GM18526 (cell line): ENCODE measurements around the gene FAM186B.
"Not testable (repeated sequence)": the region's sequence is repeated elsewhere in the genome, so short reads cannot be mapped to it uniquely, and the experiment has no call there.

Experiments
- POLR2A ChIP-seq: IDR thresholded peaks from 3 replicates; pipeline ENCODE4 v1.6.1; 2011; ENCODE audit not compliant: insufficient read length; ENCODE audit errors: extremely low read depth

FAM186B gene

GRCh38 chr12:49605539-49605938, at the start of gene FAM186B:
TSS of gene FAM186B (minus strand) at chr12:49605639. CDS start at chr12:49605477, 162 bp downstream.
- not testable (repeated sequence) for TF ChIP-seq POLR2A

- TF ChIP-seq POLR2A = no peak
Observed at GRCh38 chr12:49654715-49655114, 49.3 kb upstream of the FAM186B start.

DNA sequence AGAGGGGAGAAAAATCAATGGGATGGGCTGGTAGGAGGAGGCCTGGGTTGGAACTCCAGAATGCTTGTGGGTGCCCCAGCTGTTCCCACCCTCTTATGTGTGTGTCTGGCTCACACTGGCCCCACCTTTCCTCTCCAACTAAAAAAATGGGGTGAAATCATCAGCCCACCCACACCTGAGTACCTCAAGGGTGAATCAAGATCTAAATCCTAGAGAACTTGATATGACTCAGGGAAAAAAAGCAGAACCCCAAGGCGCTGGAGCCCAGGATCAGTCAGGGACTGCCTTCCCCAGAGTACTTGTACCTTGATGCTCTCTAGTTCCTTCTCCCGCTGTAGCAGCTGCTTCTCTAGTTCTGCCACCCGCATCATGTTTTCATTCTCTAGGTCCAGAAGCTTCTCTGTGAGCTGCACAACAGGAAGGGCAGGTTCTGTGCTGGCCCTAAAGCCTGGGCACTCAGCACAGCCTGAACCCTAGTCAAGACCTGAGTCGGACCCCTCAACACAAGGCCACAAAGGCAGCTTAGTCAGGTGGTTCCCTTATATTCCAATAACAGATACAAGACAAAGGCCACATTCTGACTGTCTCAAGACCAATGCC, 47.6 kb upstream of the FAM186B start:
- TF ChIP-seq POLR2A = no peak

- TF ChIP-seq POLR2A = no peak
Observed at GRCh38 chr12:49651855-49652254, 46.4 kb upstream of the FAM186B start.

DNA sequence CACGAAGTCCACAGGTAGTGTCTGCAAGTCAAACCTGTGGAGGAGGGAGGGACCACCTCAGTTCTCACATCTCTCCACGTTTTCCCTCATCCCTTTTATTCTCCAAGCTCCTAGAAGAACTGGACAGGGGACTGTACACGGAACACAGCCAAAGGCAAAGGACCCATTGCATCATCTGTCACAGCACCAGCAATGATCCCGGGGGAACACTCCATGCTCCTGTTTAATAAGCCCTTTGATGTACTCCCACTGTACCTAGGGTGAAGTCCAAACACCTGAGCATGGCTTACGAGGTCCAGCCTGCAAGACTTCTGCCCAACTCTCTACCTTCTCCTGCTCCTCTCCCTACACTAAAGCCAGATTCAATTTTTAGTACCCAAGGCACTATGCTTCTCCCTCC, 44.5 kb upstream of the FAM186B start:
- no peak for TF ChIP-seq POLR2A

- no peak for TF ChIP-seq POLR2A
Observed at GRCh38 chr12:49649445-49649844, 44.0 kb upstream of the FAM186B start.

DNA sequence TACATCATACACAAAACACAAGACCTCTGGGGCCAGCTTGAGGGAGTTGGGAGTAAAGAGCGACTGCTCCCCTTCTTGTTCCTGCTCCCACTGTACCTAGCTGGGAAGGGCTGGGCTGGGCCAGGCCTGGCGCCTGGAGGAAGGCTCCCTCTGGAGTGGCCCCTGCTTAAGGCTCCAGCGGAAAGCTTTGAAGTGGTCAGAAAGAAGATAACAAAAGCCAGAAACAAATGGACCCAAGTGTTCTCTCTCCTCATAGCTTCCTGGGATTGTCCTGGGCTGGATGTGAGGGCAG, 43.2 kb upstream of the FAM186B start:
- TF ChIP-seq POLR2A = no peak

GRCh38 chr12:49647827-49648711, 42.6 kb upstream of the FAM186B start:
- TF ChIP-seq POLR2A = no peak

- TF ChIP-seq POLR2A = no peak
Observed at GRCh38 chr12:49646871-49647654, 41.6 kb upstream of the FAM186B start.

DNA sequence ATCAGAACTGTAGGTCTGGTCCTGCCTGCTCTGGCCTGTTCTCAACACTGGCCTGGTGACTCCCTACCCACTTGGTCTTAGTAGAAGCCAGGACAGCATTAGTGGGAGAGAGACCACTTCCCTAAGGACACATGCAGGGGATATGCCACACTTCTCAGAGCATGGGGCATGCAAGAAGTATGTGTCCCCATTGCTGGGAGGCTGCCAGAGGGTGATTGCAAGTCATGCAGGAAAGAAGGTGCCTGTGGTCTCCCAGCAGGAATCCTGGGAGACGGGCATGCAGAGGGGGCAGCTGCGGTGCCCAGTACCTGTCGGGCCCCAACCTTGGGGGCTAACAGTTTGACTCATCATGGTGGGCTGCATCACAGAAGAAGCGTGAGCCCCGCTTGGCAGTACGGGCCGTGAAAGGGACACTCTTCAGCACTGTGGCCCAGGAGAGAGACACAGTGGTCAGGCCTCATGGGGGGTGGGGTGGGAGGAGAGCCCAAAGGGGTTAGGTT, 40.9 kb upstream of the FAM186B start:
- TF ChIP-seq POLR2A = no peak

- TF ChIP-seq POLR2A = no peak
Observed at GRCh38 chr12:49645146-49646039, 40.0 kb upstream of the FAM186B start.

GRCh38 chr12:49644620-49644994, 39.2 kb upstream of the FAM186B start:
- no peak for TF ChIP-seq POLR2A

DNA sequence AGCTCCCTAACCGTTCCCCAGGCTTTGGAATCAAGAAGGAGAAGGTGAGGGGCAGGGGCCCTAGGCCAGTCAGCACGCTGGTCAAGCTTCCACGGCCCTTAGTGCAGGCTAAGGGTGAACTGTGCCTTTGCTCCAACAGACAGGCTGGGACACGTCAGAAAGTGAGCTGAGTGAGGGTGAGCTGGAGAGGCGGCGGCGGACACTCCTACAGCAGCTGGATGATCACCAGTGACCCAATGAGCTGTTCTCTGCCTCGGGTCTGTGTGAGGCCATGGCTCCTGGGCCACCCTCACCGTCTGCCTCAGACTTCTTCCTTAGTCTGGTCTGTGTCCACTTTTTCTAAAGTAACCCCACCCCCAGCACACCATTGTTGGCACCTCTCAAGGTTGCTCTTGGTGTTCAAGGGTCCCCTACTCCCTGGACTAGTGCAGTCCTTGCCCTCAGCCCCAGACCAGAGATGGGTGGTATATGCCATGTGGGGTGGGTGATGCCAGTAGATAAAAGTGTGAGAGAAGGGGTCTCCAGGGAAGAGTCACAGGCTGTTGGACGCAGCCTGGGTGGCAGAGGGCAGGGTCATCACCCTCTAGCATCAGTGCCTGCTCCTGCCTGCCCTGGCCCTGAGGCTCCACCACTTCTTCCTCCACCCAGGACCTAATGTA, 38.7 kb upstream of the FAM186B start:
- TF ChIP-seq POLR2A = no peak

- no peak for TF ChIP-seq POLR2A
Observed at GRCh38 chr12:49643135-49643534, 37.7 kb upstream of the FAM186B start.

- no peak for TF ChIP-seq POLR2A
Observed at GRCh38 chr12:49642370-49642802, 36.9 kb upstream of the FAM186B start.
